Panc1 (cell line): ENCODE data around the gene CDCP1.

ENCODE experiments used
- CTCF ChIP-seq: fragments of 450-650 bp; IDR thresholded peaks from 2 replicates; pipeline ENCODE4 v1.5.1; 2017; ENCODE audit warnings: mild to moderate bottlenecking
- SIN3A ChIP-seq: IDR thresholded peaks from 2 replicates; pipeline ENCODE4 v1.6.1; 2012; ENCODE audit warnings: low read depth, mild to moderate bottlenecking, low read length, moderate library complexity, borderline replicate concordance; ENCODE audit not compliant: insufficient read depth
- TCF7L2 ChIP-seq: IDR thresholded peaks from 2 replicates; pipeline ENCODE4 v1.6.1; 2011; ENCODE audit warnings: mild to moderate bottlenecking, low read depth, low read length, inconsistent platforms

GRCh38 chr3:45092132-45093031, 53.8 kb downstream of the CDCP1 start:
- TF ChIP-seq CTCF (no peak), TCF7L2 (no peak), SIN3A (no peak)
